K562 (cell line): ENCODE results near the gene PARP1. TPM values are rescaled to one million over a fixed set of nuclear protein-coding genes. Genes with fewer than 3 reads are reported as not detected.

Source experiments
- FUS ChIP-seq: fragments of 200-400 bp; formaldehyde crosslinking; optimal IDR thresholded peaks from 2 replicates; pipeline ENCODE3; 2017; ENCODE audit warnings: low read depth, low read length
- GABPB2 ChIP-seq: fragments of 250-450 bp; sonication (Bioruptor Pico); conservative IDR thresholded peaks from 2 replicates; pipeline ENCODE4 v1.5.1; 2021; ENCODE audit warnings: mild to moderate bottlenecking
- HSF4 ChIP-seq: fragments of 250-450 bp; sonication (Bioruptor Pico); IDR thresholded peaks from 2 replicates; pipeline ENCODE4 v2.1.2; 2022; ENCODE audit warnings: mild to moderate bottlenecking, moderate library complexity, borderline replicate concordance
- NR2C2 ChIP-seq, 2 experiments: fragments of 200-800 bp in 1 of 2; sonication (Bioruptor generic) in 1 of 2; sonication (generic) in 1 of 2; formaldehyde crosslinking in 1 of 2; IDR thresholded peaks; 2 replicates each; pipeline versions ENCODE4 v1.6.1 to v1.8.0; 2016 to 2022; ENCODE audit warnings: mild to moderate bottlenecking in 1 of 2, missing compliant biosample characterization in 1 of 2, missing genetic modification characterization in 1 of 2, missing genetic modification reagents in 1 of 2
- POLR2AphosphoS5 ChIP-seq: IDR thresholded peaks from 2 replicates; pipeline ENCODE4 v1.6.1; 2011; ENCODE audit warnings: mild to moderate bottlenecking, low read depth, low read length, moderate library complexity; ENCODE audit not compliant: control insufficient read depth, insufficient read depth
- PTRF ChIP-seq: fragments of 450-650 bp; IDR thresholded peaks from 2 replicates; pipeline ENCODE4 v1.6.1; 2016; ENCODE audit warnings: mild to moderate bottlenecking, missing genetic modification characterization, missing compliant biosample characterization
- RBBP5 ChIP-seq: fragments of 200-600 bp; sonication (generic); IDR thresholded peaks from 2 replicates; pipeline ENCODE4 v1.6.1; 2012; ENCODE audit warnings: borderline replicate concordance, mild to moderate bottlenecking, low read length, control low read depth, inconsistent platforms; ENCODE audit not compliant: insufficient read depth, poor library complexity, severe bottlenecking
- SIRT6 ChIP-seq: IDR thresholded peaks from one replicate; pipeline ENCODE4 v1.6.1; 2012; ENCODE audit warnings: low read depth, mild to moderate bottlenecking, control low read depth, inconsistent platforms, low read length, moderate library complexity
- ZKSCAN3 ChIP-seq: fragments of 250-450 bp; sonication (Bioruptor Pico); IDR thresholded peaks from 2 replicates; pipeline ENCODE4 v1.4.0; 2020
- ZSCAN29 ChIP-seq: fragments of 450-650 bp; IDR thresholded peaks from 2 replicates; pipeline ENCODE4 v1.6.1; 2017
- polyA plus RNA-seq, 8 experiments: library from polyadenylated mRNA; depleted of rRNA in 4 of 8; stranded (reverse) in 5 of 8; unstranded in 3 of 8; fragments of >200 nt; fragmentation: Nextera tagmentation in 2 of 8; fragmentation: Illumina TruSeq in 1 of 8; extraction: Ambion mirVana in 2 of 8; extraction: Trizol in 1 of 8; gene quantifications; 2 replicates each; pipeline versions ENCODE4 v1.2.1 to v1.2.3, GENCODE V29; 2011 to 2014; ENCODE audit warnings: inconsistent platforms in 1 of 8, missing spikeins in 1 of 8
- total RNA-seq, 7 experiments: library from RNA; depleted of rRNA in 6 of 7; stranded (reverse); fragments of >200 nt in 6 of 7; fragmentation: Illumina TruSeq in 2 of 7; extraction: Trizol in 2 of 7; gene quantifications; 2 replicates each; pipeline versions ENCODE4 v1.2.1 to v1.2.3, GENCODE V29; 2011 to 2021; ENCODE audit warnings: low replicate concordance in 1 of 7
- TF ChIP-seq, protein P1 (sequence below): fragments of 250-450 bp; sonication (Bioruptor Pico); IDR thresholded peaks from 2 replicates; pipeline ENCODE4 v1.9.0; 2021; ENCODE audit warnings: mild to moderate bottlenecking
- TF ChIP-seq, protein P2 (sequence below): fragments of 250-450 bp; sonication (Bioruptor Pico); IDR thresholded peaks from 2 replicates; pipeline ENCODE4 v1.9.0; 2021; ENCODE audit warnings: mild to moderate bottlenecking, inconsistent platforms
- TF ChIP-seq, protein P3 (sequence below): fragments of 450-650 bp; formaldehyde crosslinking; IDR thresholded peaks from 2 replicates; pipeline ENCODE4 v1.4.0; 2020; ENCODE audit warnings: mild to moderate bottlenecking, moderate library complexity
- TF ChIP-seq, protein P4 (sequence below): sonication (generic); formaldehyde crosslinking; IDR thresholded peaks from 2 replicates; pipeline ENCODE4 v1.8.0; 2023; ENCODE audit warnings: mild to moderate bottlenecking, missing genetic modification reagents
- TF ChIP-seq, protein P5 (sequence below): fragments of 450-650 bp; IDR thresholded peaks from one replicate; pipeline ENCODE4 v1.6.1; 2018; ENCODE audit warnings: mild to moderate bottlenecking, moderate library complexity; ENCODE audit not compliant: partially characterized antibody
- TF ChIP-seq, protein P6 (sequence below), 2 experiments: fragments of 250-450 bp in 1 of 2; fragments of 450-650 bp in 1 of 2; sonication (Bioruptor Pico) in 1 of 2; IDR thresholded peaks; 2 replicates each; pipeline versions ENCODE4 v1.6.1 to v1.8.0; 2016 to 2021; ENCODE audit warnings: mild to moderate bottlenecking in 2 of 2, moderate library complexity in 2 of 2, missing compliant biosample characterization in 1 of 2, missing genetic modification characterization in 1 of 2
- TF ChIP-seq, protein P7 (sequence below): sonication (generic); formaldehyde crosslinking; IDR thresholded peaks from 2 replicates; pipeline ENCODE4 v1.8.0; 2022; ENCODE audit warnings: mild to moderate bottlenecking, missing genetic modification reagents

PARP1 gene
- total and polyA plus RNA-seq, 9 of the 15 experiments (the other 6 are each of a cell fraction or from before 2014, with no cell fraction given): 121 to 306 (median 250) TPM

DNA sequence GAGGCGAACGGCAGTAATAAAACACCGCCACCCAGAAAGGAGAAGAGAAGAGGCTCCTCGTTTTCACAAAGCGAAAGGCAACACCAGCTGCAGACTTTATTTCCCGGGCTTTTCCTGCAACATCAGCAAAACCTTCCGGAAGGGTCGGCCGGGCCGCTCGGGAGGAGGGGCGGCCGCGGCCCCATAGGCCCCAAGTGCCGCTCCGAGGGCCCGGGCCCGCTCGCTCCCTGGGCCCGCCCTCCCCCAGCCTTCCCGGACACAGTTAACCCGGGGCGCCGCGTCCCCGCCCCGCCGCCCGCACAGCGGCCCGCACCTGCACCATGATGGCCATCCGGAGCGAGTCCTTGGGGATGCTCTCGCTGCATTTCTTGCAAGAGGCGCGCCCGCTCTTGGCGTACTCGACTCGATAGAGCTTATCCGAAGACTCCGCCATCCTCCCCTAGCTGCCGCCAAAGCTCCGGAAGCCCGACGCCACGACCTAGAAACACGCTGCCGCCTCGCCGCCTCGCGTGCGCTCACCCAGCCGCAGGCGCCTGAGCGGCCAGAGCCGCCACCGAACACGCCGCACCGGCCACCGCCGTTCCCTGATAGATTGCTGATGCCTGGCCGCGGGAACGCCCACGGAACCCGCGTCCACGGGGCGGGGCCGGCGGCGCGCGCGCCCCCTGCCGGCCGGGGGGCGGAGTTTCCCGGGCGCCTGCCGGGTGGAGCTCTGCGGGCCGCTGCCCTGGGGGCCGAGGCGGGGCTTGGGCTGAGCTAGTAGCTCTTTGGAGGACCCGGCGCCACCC lies at the start of gene PARP1 (continued):
- TF ChIP-seq HSF4 (CRISPR knock-in tag): no peak
- TF ChIP-seq PTRF (tag): no peak
- TF ChIP-seq, protein P1, sequence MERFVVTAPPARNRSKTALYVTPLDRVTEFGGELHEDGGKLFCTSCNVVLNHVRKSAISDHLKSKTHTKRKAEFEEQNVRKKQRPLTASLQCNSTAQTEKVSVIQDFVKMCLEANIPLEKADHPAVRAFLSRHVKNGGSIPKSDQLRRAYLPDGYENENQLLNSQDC (CRISPR knock-in tag): peak; percentile 83
- no peak for TF ChIP-seq SIRT6
- TF ChIP-seq, protein P2, sequence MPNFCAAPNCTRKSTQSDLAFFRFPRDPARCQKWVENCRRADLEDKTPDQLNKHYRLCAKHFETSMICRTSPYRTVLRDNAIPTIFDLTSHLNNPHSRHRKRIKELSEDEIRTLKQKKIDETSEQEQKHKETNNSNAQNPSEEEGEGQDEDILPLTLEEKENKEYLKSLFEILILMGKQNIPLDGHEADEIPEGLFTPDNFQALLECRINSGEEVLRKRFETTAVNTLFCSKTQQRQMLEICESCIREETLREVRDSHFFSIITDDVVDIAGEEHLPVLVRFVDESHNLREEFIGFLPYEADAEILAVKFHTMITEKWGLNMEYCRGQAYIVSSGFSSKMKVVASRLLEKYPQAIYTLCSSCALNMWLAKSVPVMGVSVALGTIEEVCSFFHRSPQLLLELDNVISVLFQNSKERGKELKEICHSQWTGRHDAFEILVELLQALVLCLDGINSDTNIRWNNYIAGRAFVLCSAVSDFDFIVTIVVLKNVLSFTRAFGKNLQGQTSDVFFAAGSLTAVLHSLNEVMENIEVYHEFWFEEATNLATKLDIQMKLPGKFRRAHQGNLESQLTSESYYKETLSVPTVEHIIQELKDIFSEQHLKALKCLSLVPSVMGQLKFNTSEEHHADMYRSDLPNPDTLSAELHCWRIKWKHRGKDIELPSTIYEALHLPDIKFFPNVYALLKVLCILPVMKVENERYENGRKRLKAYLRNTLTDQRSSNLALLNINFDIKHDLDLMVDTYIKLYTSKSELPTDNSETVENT (CRISPR knock-in tag): peak; percentile 86
- TF ChIP-seq, protein P3, sequence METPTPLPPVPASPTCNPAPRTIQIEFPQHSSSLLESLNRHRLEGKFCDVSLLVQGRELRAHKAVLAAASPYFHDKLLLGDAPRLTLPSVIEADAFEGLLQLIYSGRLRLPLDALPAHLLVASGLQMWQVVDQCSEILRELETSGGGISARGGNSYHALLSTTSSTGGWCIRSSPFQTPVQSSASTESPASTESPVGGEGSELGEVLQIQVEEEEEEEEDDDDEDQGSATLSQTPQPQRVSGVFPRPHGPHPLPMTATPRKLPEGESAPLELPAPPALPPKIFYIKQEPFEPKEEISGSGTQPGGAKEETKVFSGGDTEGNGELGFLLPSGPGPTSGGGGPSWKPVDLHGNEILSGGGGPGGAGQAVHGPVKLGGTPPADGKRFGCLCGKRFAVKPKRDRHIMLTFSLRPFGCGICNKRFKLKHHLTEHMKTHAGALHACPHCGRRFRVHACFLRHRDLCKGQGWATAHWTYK (CRISPR knock-in tag): 0 out of 2 replicates have a peak, but pooled peaks have one; percentile 54
- peak; percentile 77 for TF ChIP-seq POLR2AphosphoS5
- TF ChIP-seq ZKSCAN3 (CRISPR knock-in tag): no peak
- TF ChIP-seq, protein P4, sequence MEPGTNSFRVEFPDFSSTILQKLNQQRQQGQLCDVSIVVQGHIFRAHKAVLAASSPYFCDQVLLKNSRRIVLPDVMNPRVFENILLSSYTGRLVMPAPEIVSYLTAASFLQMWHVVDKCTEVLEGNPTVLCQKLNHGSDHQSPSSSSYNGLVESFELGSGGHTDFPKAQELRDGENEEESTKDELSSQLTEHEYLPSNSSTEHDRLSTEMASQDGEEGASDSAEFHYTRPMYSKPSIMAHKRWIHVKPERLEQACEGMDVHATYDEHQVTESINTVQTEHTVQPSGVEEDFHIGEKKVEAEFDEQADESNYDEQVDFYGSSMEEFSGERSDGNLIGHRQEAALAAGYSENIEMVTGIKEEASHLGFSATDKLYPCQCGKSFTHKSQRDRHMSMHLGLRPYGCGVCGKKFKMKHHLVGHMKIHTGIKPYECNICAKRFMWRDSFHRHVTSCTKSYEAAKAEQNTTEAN (CRISPR knock-in tag): no peak
- TF ChIP-seq GABPB2 (CRISPR knock-in tag): 0 out of 2 replicates have a peak, but pooled peaks have one; percentile 9
- TF ChIP-seq RBBP5: peak; percentile 84
- TF ChIP-seq, protein P5, sequence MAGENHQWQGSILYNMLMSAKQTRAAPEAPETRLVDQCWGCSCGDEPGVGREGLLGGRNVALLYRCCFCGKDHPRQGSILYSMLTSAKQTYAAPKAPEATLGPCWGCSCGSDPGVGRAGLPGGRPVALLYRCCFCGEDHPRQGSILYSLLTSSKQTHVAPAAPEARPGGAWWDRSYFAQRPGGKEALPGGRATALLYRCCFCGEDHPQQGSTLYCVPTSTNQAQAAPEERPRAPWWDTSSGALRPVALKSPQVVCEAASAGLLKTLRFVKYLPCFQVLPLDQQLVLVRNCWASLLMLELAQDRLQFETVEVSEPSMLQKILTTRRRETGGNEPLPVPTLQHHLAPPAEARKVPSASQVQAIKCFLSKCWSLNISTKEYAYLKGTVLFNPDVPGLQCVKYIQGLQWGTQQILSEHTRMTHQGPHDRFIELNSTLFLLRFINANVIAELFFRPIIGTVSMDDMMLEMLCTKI: no peak
- peak; percentile 38; the same call in 1 of the 2 replicates for TF ChIP-seq ZSCAN29
- TF ChIP-seq, protein P6, sequence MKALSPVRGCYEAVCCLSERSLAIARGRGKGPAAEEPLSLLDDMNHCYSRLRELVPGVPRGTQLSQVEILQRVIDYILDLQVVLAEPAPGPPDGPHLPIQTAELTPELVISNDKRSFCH (CRISPR knock-in tag; IDR thresholded peaks at IDR 0.05): no peak
- TF ChIP-seq, protein P6 (tag; IDR thresholded peaks at IDR 0.05): peak; percentile 91; the same call in 1 of the 2 replicates
- TF ChIP-seq FUS: peak; percentile 92
- TF ChIP-seq, protein P7, sequence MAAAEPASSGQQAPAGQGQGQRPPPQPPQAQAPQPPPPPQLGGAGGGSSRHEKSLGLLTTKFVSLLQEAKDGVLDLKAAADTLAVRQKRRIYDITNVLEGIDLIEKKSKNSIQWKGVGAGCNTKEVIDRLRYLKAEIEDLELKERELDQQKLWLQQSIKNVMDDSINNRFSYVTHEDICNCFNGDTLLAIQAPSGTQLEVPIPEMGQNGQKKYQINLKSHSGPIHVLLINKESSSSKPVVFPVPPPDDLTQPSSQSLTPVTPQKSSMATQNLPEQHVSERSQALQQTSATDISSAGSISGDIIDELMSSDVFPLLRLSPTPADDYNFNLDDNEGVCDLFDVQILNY (CRISPR knock-in tag): peak; percentile 84; the same call in 1 of the 2 replicates
- no peak for TF ChIP-seq NR2C2 (CRISPR knock-in tag; IDR thresholded peaks at IDR 0.05)
- TF ChIP-seq NR2C2 (tag; IDR thresholded peaks at IDR 0.05): peak; percentile 64
